K562 (cell line): ENCODE measurements around the gene HSF2BP. TPM values are rescaled to one million over a fixed set of nuclear protein-coding genes. Genes with fewer than 3 reads are reported as not detected.

Experiments
- BHLHE40 ChIP-seq: IDR thresholded peaks from 2 replicates; pipeline ENCODE4 v1.6.1; 2011; ENCODE audit warnings: low read length, improper control_type of control experiment
- CREB3 ChIP-seq: fragments of 450-650 bp; conservative IDR thresholded peaks from 2 replicates; pipeline ENCODE4 v1.6.1; 2016; ENCODE audit warnings: missing genetic modification characterization, low read depth, mild to moderate bottlenecking, missing compliant biosample characterization, moderate library complexity
- HDAC1 ChIP-seq, 2 experiments: fragments of 450-650 bp; IDR thresholded peaks; 2 replicates each; pipeline ENCODE4 v1.6.1; 2016 to 2017; ENCODE audit warnings: inconsistent platforms in 1 of 2, mild to moderate bottlenecking in 1 of 2, moderate library complexity in 1 of 2
- KLF1 ChIP-seq: fragments of 450-650 bp; IDR thresholded peaks from 2 replicates; pipeline ENCODE4 v1.6.1; 2016; ENCODE audit warnings: missing genetic modification characterization, missing compliant biosample characterization
- NFIX ChIP-seq: fragments of 250-450 bp; sonication (Bioruptor Pico); IDR thresholded peaks from 2 replicates; pipeline ENCODE4 v1.4.0; 2020; ENCODE audit warnings: low read depth, mild to moderate bottlenecking, moderate library complexity
- NONO ChIP-seq, 2 experiments: fragments of 200-400 bp in 1 of 2; fragments of 450-650 bp in 1 of 2; formaldehyde crosslinking in 1 of 2; IDR thresholded peaks; 2 replicates each; pipeline ENCODE4 v1.6.1; 2017; ENCODE audit warnings: low read depth in 2 of 2, mild to moderate bottlenecking in 2 of 2, moderate library complexity in 2 of 2, low read length in 1 of 2
- NR4A1 ChIP-seq, 2 experiments: fragments of 250-450 bp in 1 of 2; fragments of 450-650 bp in 1 of 2; sonication (Bioruptor Pico) in 1 of 2; IDR thresholded peaks; 2 replicates each; pipeline versions ENCODE4 v1.4.0 to v1.6.1; 2016 to 2020; ENCODE audit warnings: mild to moderate bottlenecking in 2 of 2, missing compliant biosample characterization in 1 of 2, missing genetic modification characterization in 1 of 2, moderate library complexity in 1 of 2
- SMAD2 ChIP-seq: fragments of 150-350 bp; IDR thresholded peaks from 2 replicates; pipeline ENCODE4 v1.6.1; 2014; ENCODE audit warnings: low read depth, mild to moderate bottlenecking, low read length
- SMC3 ChIP-seq: conservative IDR thresholded peaks from 2 replicates; pipeline ENCODE4 v1.6.1; 2011; ENCODE audit warnings: low read depth, low read length, improper control_type of control experiment; ENCODE audit not compliant: insufficient read depth
- ZNF347 ChIP-seq: fragments of 450-650 bp; formaldehyde crosslinking; IDR thresholded peaks from 2 replicates; pipeline ENCODE4 v1.4.0; 2020; ENCODE audit warnings: low read depth, mild to moderate bottlenecking, moderate library complexity
- ZNF398 ChIP-seq: fragments of 250-450 bp; sonication (Bioruptor Pico); IDR thresholded peaks from 2 replicates; pipeline ENCODE4 v1.8.0; 2021; ENCODE audit warnings: moderate library complexity, mild to moderate bottlenecking, inconsistent platforms
- ZNF511 ChIP-seq: sonication (generic); formaldehyde crosslinking; IDR thresholded peaks from 2 replicates; pipeline ENCODE4 v1.8.0; 2022; ENCODE audit warnings: mild to moderate bottlenecking, missing genetic modification reagents
- polyA plus RNA-seq, 8 experiments: library from polyadenylated mRNA; depleted of rRNA in 4 of 8; stranded (reverse) in 5 of 8; unstranded in 3 of 8; fragments of >200 nt; fragmentation: Nextera tagmentation in 2 of 8; fragmentation: Illumina TruSeq in 1 of 8; extraction: Ambion mirVana in 2 of 8; extraction: Trizol in 1 of 8; gene quantifications; 2 replicates each; pipeline versions ENCODE4 v1.2.1 to v1.2.3, GENCODE V29; 2011 to 2014; ENCODE audit warnings: inconsistent platforms in 1 of 8, missing spikeins in 1 of 8
- total RNA-seq, 7 experiments: library from RNA; depleted of rRNA in 6 of 7; stranded (reverse); fragments of >200 nt in 6 of 7; fragmentation: Illumina TruSeq in 2 of 7; extraction: Trizol in 2 of 7; gene quantifications; 2 replicates each; pipeline versions ENCODE4 v1.2.1 to v1.2.3, GENCODE V29; 2011 to 2021; ENCODE audit warnings: low replicate concordance in 1 of 7
- TF ChIP-seq, protein P1 (sequence below): fragments of 450-650 bp; IDR thresholded peaks from 2 replicates; pipeline ENCODE4 v1.6.1; 2018; ENCODE audit not compliant: partially characterized antibody
- TF ChIP-seq, protein P2 (sequence below): sonication (generic); formaldehyde crosslinking; IDR thresholded peaks from 2 replicates; pipeline ENCODE4 v1.8.1; 2023; ENCODE audit warnings: mild to moderate bottlenecking, missing genetic modification reagents

HSF2BP gene
- total and polyA plus RNA-seq, 9 of the 15 experiments (the other 6 are each of a cell fraction or from before 2014, with no cell fraction given) = 0.04 to 0.57 (median 0.20) TPM; not detected in 2

- TF ChIP-seq, protein P1, sequence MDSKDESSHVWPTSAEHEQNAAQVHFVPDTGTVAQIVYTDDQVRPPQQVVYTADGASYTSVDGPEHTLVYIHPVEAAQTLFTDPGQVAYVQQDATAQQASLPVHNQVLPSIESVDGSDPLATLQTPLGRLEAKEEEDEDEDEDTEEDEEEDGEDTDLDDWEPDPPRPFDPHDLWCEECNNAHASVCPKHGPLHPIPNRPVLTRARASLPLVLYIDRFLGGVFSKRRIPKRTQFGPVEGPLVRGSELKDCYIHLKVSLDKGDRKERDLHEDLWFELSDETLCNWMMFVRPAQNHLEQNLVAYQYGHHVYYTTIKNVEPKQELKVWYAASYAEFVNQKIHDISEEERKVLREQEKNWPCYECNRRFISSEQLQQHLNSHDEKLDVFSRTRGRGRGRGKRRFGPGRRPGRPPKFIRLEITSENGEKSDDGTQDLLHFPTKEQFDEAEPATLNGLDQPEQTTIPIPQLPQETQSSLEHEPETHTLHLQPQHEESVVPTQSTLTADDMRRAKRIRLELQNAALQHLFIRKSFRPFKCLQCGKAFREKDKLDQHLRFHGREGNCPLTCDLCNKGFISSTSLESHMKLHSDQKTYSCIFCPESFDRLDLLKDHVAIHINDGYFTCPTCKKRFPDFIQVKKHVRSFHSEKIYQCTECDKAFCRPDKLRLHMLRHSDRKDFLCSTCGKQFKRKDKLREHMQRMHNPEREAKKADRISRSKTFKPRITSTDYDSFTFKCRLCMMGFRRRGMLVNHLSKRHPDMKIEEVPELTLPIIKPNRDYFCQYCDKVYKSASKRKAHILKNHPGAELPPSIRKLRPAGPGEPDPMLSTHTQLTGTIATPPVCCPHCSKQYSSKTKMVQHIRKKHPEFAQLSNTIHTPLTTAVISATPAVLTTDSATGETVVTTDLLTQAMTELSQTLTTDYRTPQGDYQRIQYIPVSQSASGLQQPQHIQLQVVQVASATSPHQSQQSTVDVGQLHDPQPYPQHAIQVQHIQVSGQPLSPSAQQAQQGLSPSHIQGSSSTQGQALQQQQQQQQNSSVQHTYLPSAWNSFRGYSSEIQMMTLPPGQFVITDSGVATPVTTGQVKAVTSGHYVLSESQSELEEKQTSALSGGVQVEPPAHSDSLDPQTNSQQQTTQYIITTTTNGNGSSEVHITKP = no peak
- TF ChIP-seq HDAC1 (IDR thresholded peaks at IDR 0.05) = no peak
- TF ChIP-seq SMC3 = no peak
- TF ChIP-seq NR4A1 (CRISPR knock-in tag; IDR thresholded peaks at IDR 0.05) = no peak
- TF ChIP-seq NR4A1 (tag; IDR thresholded peaks at IDR 0.05) = 0 out of 2 replicates have a peak, but pooled peaks have one; percentile 56
- no peak for TF ChIP-seq ZNF398
- TF ChIP-seq NFIX (CRISPR knock-in tag) = no peak
- 0 out of 2 replicates have a peak, but pooled peaks have one; percentile 31 for TF ChIP-seq CREB3 (tag)
- TF ChIP-seq SMAD2 = no peak
- TF ChIP-seq BHLHE40 = no peak
- TF ChIP-seq, protein P2, sequence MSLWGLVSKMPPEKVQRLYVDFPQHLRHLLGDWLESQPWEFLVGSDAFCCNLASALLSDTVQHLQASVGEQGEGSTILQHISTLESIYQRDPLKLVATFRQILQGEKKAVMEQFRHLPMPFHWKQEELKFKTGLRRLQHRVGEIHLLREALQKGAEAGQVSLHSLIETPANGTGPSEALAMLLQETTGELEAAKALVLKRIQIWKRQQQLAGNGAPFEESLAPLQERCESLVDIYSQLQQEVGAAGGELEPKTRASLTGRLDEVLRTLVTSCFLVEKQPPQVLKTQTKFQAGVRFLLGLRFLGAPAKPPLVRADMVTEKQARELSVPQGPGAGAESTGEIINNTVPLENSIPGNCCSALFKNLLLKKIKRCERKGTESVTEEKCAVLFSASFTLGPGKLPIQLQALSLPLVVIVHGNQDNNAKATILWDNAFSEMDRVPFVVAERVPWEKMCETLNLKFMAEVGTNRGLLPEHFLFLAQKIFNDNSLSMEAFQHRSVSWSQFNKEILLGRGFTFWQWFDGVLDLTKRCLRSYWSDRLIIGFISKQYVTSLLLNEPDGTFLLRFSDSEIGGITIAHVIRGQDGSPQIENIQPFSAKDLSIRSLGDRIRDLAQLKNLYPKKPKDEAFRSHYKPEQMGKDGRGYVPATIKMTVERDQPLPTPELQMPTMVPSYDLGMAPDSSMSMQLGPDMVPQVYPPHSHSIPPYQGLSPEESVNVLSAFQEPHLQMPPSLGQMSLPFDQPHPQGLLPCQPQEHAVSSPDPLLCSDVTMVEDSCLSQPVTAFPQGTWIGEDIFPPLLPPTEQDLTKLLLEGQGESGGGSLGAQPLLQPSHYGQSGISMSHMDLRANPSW (CRISPR knock-in tag) = no peak
- no peak for TF ChIP-seq ZNF511 (CRISPR knock-in tag)
- no peak for TF ChIP-seq NONO (IDR thresholded peaks at IDR 0.05; ENCODE audit: low read depth in 2 of 2, low read length in 1 of 2)
- no peak for TF ChIP-seq ZNF347 (CRISPR knock-in tag)
- TF ChIP-seq KLF1 = no peak
These were observed 38.7 kb upstream of the HSF2BP start (continued) for GRCh38 chr21:43697758-43698643.
